Measurements from ENCODE around the gene MLIP.

MLIP gene

DNA sequence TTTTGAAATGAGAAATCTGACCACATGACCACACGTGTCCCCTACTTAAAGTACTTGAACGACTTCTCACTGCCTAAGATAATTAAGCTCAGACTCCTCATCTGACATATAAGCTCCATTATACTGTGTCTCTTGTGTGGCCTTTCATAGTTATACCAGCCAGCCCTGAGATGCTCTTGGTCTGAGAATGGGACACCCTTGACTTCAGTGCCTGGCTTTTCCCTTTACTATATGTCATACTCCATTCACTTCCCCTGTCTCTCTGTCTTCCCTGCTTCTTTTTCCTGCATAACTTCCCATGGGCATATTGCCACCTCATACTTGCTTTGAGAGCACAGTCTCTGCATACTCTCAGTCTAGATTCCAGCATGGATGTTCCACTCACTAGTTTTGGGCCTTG is 143.6 kb downstream of the MLIP start:
- TF ChIP-seq, protein P1, sequence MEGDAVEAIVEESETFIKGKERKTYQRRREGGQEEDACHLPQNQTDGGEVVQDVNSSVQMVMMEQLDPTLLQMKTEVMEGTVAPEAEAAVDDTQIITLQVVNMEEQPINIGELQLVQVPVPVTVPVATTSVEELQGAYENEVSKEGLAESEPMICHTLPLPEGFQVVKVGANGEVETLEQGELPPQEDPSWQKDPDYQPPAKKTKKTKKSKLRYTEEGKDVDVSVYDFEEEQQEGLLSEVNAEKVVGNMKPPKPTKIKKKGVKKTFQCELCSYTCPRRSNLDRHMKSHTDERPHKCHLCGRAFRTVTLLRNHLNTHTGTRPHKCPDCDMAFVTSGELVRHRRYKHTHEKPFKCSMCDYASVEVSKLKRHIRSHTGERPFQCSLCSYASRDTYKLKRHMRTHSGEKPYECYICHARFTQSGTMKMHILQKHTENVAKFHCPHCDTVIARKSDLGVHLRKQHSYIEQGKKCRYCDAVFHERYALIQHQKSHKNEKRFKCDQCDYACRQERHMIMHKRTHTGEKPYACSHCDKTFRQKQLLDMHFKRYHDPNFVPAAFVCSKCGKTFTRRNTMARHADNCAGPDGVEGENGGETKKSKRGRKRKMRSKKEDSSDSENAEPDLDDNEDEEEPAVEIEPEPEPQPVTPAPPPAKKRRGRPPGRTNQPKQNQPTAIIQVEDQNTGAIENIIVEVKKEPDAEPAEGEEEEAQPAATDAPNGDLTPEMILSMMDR (conservative IDR thresholded peaks at IDR 0.05) = no peak
- no peak for TF ChIP-seq ZFX (IDR thresholded peaks at IDR 0.05)
- H3K27ac ChIP-seq = no peak overlapping the region

DNA sequence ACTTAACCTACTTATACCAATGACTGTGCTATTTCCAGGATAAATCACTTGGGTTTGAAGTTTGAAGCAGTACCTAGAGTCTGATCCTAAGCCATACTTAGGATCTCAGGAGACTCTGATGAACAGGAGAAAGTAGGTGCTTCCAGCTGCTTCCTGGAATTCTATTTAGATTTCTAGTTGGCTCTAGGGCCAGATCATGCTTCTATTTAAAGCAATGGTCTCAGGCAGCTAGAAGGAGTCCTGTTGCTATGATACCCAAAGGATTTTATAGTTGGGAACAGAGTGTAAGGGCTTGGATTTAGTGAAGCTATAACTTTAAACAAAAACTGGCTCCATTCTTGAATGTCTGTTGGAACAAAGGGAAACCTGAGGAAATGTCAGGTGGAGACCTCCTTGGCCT is 144.6 kb downstream of the MLIP start:
- TF ChIP-seq ZFX (IDR thresholded peaks at IDR 0.05) = no peak
- TF ChIP-seq, protein P1 (conservative IDR thresholded peaks at IDR 0.05) = no peak
- H3K27ac ChIP-seq = no peak overlapping the region

DNA sequence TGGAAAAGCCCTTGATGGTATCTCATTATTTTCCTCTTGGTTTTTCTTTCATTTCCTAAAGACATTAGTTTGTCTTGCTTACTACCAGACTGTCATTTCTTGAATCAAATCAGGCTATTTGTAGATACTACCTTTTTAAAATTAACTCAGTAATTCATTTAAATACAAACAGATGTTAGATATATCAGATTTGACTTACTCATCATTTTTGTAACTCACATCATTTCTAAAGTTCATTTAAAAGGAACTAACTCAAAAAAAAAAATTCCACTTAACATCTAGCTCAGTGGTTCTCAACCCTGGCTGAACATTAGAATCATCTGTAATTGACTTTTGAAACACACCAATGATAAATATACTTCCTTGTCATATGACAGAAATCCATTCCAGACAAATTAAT is 148.8 kb downstream of the MLIP start:
- no peak overlapping the region for H3K27ac ChIP-seq
- TF ChIP-seq, protein P1 (conservative IDR thresholded peaks at IDR 0.05) = no peak
- no peak for TF ChIP-seq ZFX (IDR thresholded peaks at IDR 0.05)

DNA sequence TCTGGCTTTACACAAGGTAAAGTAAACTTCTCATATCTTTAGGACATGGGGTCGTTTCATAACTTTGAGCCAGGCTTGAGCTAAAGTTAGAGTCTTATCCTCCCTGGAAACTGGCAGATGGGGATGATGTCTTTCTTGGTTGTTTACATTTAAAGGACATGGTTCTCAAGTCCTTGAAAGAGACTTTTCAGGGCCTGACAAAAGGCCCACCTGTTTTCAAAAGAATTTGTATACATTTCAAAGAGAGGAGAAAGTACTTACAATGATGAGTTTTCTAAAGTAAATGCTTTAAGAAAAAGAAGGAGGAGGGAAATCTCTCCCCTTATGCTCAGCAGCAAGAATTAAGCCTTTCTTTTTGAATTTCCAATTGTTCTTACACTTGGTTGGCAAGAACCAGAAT is 151.3 kb downstream of the MLIP start:
- TF ChIP-seq ZFX (IDR thresholded peaks at IDR 0.05) = no peak
- TF ChIP-seq, protein P1 (conservative IDR thresholded peaks at IDR 0.05) = no peak
- H3K27ac ChIP-seq = no peak overlapping the region

DNA sequence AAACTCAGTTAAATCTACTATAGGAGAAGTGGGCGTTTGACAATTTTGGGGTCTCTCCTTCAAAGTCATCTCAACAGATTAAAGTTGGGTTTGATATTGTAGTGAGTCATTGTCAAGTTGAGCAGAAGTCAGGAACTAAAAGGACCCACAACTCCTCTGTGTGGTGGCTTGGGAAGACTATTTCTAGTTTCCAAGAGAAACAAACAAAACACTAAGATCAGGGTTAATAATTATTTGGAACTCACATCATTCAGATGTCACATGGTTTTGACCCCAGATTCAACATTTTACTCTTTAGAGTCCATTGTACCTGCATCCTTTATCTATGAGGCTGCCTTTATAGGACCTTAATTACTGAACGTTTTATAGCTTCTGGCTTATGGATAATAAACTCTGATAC is 151.7 kb downstream of the MLIP start:
- TF ChIP-seq, protein P1 (conservative IDR thresholded peaks at IDR 0.05) = no peak
- no peak for TF ChIP-seq ZFX (IDR thresholded peaks at IDR 0.05)
- H3K27ac ChIP-seq = no peak overlapping the region

DNA sequence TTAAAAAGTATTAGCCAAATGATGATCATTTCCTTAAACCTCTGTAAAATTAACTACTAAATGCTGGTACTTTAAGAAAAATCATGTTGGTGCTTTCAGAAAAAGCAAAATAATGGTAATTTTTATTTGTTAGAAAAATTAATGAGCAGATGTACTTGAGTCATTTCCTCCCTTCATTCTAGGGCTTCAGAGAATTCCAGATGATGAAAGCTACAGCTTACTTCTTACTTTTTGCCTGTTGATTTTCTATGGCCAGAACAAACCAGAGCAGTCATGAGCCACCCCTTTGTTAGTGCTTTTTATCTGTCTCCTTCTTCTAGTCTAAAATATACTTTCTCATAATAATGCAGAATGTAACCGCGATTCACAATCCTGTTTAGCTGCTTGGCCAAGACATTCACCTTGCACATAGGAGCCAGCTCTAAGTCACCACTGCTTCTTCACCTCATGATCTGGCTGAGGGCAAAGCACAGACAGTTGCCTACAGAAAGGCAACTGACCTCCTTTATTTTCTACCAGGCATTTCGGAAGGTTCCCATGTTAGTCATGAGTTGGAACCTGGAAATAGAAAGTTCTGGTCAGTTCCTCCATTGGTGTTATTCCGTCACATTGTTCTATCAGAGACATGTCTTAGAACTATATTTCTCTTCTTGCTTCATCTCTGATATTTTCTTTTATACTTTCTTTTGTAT is 153.5 kb downstream of the MLIP start:
- no peak overlapping the region for H3K27ac ChIP-seq
- no peak for TF ChIP-seq ZFX (IDR thresholded peaks at IDR 0.05)
- TF ChIP-seq, protein P1 (conservative IDR thresholded peaks at IDR 0.05) = no peak

DNA sequence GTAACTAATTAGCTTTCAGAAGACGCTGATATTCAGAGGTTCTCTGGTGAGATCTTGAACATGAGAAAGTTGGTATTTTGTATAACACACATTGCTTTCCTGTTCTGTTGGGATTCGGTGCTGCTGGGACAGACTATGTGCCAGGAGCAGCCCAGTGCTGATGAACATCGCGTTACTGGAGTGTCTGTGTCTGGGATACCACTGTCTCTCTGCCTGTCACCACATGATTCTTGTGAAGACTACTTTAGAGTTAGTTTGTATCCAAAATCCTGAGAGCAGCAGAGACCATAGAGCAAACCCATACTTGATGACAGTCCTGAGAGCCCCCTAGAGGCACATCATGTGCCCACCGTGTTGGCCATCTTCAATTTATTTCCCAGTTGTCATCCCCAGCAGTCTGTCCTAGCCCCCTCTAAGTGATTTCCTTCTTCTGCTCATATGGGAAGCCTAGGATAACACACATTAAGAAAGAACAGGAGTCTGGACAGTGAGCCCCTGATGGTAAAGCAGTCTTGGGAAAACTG is 155.2 kb downstream of the MLIP start:
- TF ChIP-seq, protein P1 (conservative IDR thresholded peaks at IDR 0.05) = no peak
- TF ChIP-seq ZFX (IDR thresholded peaks at IDR 0.05) = no peak
- no peak overlapping the region for H3K27ac ChIP-seq
